Common myeloid progenitor, CD34-positive (primary cell): ENCODE data around the gene KHNYN.

Experiments used
- CTCF ChIA-PET: fragments of 350-600 bp; sonication (Branson Sonifier 250); formaldehyde crosslinking; loops from one replicate; lab custom pipeline; 2021; ENCODE audit warnings: antibody characterized with exemption; lab: Charles Lee
- POLR2A ChIA-PET: fragments of 350-600 bp; sonication (Branson Sonifier 250); formaldehyde crosslinking; loops from one replicate; lab custom pipeline; 2021; ENCODE audit warnings: antibody characterized with exemption; lab: Charles Lee
- DNase-seq, 3 donors: peaks; one replicate each; pipeline versions ENCODE4 v3.0.0 to v3.0.0-alpha.2; 2013
- H3K27ac ChIP-seq, 2 experiments: 1 replicate in 1 of 2; 2 replicates in 1 of 2; pipeline ENCODE4 v1.7.0; 2013; ENCODE audit warnings: inconsistent platforms in 2 of 2, low read length in 2 of 2, mild to moderate bottlenecking in 2 of 2, low read depth in 1 of 2, moderate library complexity in 1 of 2; ENCODE audit not compliant: severe bottlenecking in 2 of 2, insufficient read depth in 1 of 2, poor library complexity in 1 of 2
- H3K27me3 ChIP-seq, 5 experiments: replicated peaks in 2 of 5; 1 replicate in 3 of 5; 2 replicates in 2 of 5; pipeline versions ENCODE4 v1.6.1 to v1.7.0; 2013; ENCODE audit warnings: low read length in 4 of 5, mild to moderate bottlenecking in 2 of 5, moderate library complexity in 2 of 5, inconsistent platforms in 1 of 5; ENCODE audit not compliant: insufficient read depth in 5 of 5, control insufficient read depth in 4 of 5
- H3K36me3 ChIP-seq, 4 experiments: 1 replicate in 2 of 4; 2 replicates in 2 of 4; pipeline versions ENCODE4 v1.6.1 to v1.7.0; 2013; ENCODE audit warnings: low read length in 3 of 4, control low read depth in 1 of 4, mild to moderate bottlenecking in 1 of 4; ENCODE audit not compliant: control insufficient read depth in 4 of 4, insufficient read depth in 4 of 4
- H3K4me1 ChIP-seq, 4 experiments: 1 replicate in 3 of 4; 2 replicates in 1 of 4; pipeline versions ENCODE4 v1.6.1 to v1.7.1; 2013; ENCODE audit warnings: low read length in 3 of 4, mild to moderate bottlenecking in 3 of 4, control low read depth in 1 of 4, inconsistent platforms in 1 of 4, moderate library complexity in 1 of 4; ENCODE audit not compliant: control insufficient read depth in 4 of 4, insufficient read depth in 4 of 4; ENCODE audit errors: control extremely low read depth in 1 of 4
- H3K4me3 ChIP-seq, 7 experiments: 1 replicate in 4 of 7; 2 replicates in 3 of 7; pipeline versions ENCODE4 v1.5.1 to v1.7.0; 2013; ENCODE audit warnings: mild to moderate bottlenecking in 7 of 7, low read length in 6 of 7, moderate library complexity in 6 of 7, inconsistent platforms in 2 of 7, low read depth in 2 of 7, control low read depth in 1 of 7; ENCODE audit not compliant: insufficient read depth in 4 of 7, control insufficient read depth in 1 of 7; ENCODE audit errors: extremely low read depth in 1 of 7
- H3K9me3 ChIP-seq, 5 experiments: 1 replicate in 4 of 5; 2 replicates in 1 of 5; pipeline versions ENCODE4 v1.6.1 to v1.7.1; 2013; ENCODE audit warnings: low read length in 4 of 5, mild to moderate bottlenecking in 2 of 5, inconsistent platforms in 1 of 5, low read depth in 1 of 5, moderate library complexity in 1 of 5; ENCODE audit not compliant: control insufficient read depth in 4 of 5, insufficient read depth in 2 of 5; ENCODE audit errors: control extremely low read depth in 1 of 5
- WGBS: methylation state at CpG from one replicate; pipeline ENCODE4 v1.1.5; 2013; ENCODE audit not compliant: insufficient coverage; 5-methylcytosine and 5-hydroxymethylcytosine counted together

KHNYN gene

DNA sequence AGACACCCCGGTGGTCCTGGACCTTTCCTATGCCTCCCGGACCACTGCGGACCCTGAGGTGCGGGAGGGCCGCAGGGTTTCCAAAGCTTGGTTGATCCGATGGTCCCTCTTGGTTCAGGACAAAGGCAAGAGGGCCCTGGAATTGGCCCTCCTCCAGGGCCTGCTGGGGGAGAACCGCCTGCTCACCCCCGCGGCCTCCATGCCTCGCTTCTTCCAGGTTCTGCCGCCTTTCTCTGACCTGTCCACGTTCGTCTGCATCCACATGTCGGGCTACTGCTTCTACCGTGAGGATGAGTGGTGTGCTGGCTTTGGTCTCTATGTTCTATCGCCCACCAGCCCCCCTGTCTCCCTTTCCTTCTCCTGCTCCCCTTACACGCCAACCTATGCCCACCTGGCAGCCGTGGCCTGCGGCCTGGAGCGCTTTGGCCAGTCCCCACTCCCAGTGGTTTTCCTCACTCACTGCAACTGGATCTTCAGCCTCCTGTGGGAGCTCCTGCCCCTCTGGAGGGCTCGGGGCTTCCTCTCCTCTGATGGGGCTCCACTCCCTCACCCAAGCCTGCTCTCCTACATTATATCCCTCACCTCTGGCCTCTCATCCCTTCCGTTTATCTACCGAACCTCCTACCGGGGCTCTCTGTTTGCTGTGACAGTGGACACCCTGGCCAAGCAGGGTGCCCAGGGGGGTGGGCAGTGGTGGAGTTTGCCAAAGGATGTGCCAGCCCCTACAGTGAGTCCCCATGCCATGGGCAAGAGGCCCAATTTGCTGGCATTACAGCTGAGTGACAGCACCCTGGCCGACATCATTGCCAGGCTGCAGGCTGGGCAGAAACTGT, 14.1 kb upstream of the KHNYN start:
- Histone ChIP-seq H3K27ac (no peak overlapping the region), H3K4me3 (no peak overlapping the region), H3K9me3 (no peaks in the 10 kb centered on the region), H3K27me3 (peaks cover 0 to 16% (median 9%) of the 10 kb centered on the region in 5 experiments), H3K36me3 (peaks cover 0 to 49% (median 21%) of the 10 kb centered on the region in 4 experiments), H3K4me1 (peaks cover 0 to 6% (median 0%) of the 10 kb centered on the region in 4 experiments)
- DNase-seq = no peak
- ChIA-PET POLR2A (no interaction called here), CTCF (interaction anchor here (1.0 to 23.8 kb wide), 5 partner anchors 14 to 109 kb away, joined by 3 to 489 read pairs (median 3); partner anchors contain the start of genes CBLN3 and KHNYN)
- 95% methylated on average over 17 of the region's 25 CpGs for WGBS

DNA sequence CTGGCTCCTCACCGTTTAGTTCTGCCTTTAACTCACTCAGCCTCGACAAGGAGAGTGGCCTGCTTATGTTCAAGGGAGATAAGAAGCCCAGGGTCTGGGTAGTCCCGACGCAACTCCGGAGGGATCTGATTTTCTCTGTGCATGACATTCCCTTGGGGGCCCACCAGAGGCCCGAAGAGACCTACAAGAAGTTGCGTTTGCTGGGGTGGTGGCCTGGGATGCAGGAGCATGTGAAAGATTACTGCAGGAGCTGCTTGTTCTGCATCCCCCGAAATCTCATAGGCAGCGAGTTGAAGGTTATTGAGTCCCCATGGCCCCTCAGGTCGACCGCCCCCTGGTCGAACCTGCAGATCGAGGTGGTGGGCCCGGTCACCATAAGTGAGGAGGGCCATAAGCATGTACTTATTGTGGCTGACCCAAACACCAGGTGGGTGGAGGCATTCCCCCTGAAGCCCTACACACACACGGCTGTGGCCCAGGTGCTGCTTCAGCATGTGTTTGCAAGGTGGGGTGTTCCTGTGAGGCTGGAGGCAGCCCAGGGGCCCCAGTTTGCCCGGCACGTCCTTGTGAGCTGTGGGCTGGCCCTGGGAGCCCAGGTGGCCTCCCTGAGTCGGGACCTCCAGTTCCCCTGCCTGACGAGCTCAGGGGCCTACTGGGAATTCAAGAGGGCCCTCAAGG, 13.4 kb upstream of the KHNYN start:
- CTCF ChIA-PET = interaction anchor here (1.0 to 23.8 kb wide), 4 partner anchors 9 to 83 kb away, joined by 3 to 489 read pairs (median 10); partner anchors contain the start of genes CBLN3 and KHNYN
- DNase-seq = no peak
- Histone ChIP-seq H3K9me3 (no peaks in the 10 kb centered on the region), H3K36me3 (peaks cover 0 to 42% (median 17%) of the 10 kb centered on the region in 4 experiments), H3K27ac (no peak overlapping the region), H3K4me3 (no peak overlapping the region), H3K27me3 (peaks cover 0 to 18% (median 9%) of the 10 kb centered on the region in 5 experiments), H3K4me1 (peaks cover 0 to 6% (median 0%) of the 10 kb centered on the region in 4 experiments)
- POLR2A ChIA-PET = no interaction called here
- WGBS = 84% methylated on average over 19 of the region's 19 CpGs

DNA sequence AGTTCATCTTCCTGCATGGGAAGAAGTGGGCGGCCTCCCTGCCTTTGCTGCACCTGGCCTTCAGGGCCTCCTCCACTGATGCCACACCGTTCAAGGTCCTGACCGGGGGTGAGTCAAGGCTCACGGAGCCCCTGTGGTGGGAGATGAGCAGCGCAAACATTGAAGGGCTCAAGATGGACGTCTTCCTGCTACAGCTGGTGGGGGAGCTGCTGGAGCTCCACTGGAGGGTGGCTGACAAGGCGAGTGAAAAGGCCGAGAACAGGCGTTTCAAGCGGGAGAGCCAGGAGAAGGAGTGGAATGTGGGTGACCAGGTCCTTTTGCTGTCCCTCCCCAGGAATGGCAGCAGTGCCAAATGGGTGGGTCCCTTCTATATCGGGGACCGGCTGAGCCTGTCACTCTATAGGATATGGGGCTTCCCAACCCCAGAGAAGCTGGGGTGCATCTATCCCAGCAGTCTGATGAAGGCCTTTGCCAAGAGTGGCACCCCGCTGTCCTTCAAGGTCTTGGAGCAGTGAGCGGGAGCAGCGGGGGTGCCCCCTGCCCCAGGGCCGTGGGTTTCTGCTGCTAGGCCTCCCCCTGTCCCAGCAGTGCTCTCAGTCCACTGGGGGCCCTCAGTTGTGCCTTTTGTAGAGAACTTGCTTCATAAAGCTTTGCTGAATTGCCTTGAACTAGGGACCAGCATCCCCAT, 12.7 kb upstream of the KHNYN start:
- WGBS = 91% methylated on average over 16 of the region's 16 CpGs
- H3K4me1 ChIP-seq = peaks cover 3 to 10% (median 4%) of the 10 kb centered on the region in 4 experiments
- CTCF ChIA-PET = interaction anchor here (0.6 to 23.8 kb wide), 6 partner anchors 10 to 84 kb away, joined by 3 to 489 read pairs (median 4); partner anchors contain the start of genes CBLN3 and KHNYN
- H3K9me3 ChIP-seq = no peaks in the 10 kb centered on the region
- H3K4me3 ChIP-seq = no peak overlapping the region
- H3K36me3 ChIP-seq = peaks cover 0 to 38% (median 17%) of the 10 kb centered on the region in 4 experiments
- H3K27ac ChIP-seq = no peak overlapping the region
- peaks cover 0 to 18% (median 9%) of the 10 kb centered on the region in 5 experiments for H3K27me3 ChIP-seq
- DNase-seq = no peak
- POLR2A ChIA-PET = no interaction called here

DNA sequence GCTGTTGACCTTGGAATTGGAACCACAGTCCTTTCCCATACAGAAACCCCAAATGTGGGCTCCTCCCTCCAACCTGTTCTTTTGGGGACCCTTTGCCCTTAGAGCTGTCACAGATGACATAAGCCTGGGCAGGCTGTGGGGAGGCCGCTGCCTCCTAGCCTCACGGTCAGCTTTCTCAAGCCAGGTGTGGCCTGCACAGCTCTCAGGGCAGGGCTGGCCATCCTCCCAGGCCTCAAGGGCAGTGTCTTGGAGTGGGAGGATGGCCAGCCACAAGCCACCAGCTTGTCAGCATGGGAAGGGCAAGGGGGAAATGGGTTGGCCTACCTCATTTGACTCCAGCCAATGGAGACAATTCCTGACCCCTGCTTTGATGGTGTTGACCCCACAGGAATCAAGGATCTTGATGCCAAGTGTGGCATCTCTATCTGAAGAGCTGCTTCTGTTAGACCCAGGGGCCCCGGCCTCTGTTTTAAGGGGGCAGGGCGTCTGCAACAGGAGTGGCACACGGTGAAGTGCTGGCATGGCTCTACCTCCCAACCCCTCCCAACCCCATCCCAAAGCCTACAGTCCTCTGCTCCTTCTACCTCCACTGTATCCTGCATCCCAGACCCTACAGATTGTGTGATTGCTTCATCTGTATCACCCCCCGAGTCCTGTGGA, 11.8 kb upstream of the KHNYN start:
- Histone ChIP-seq H3K27me3 (peaks cover 0 to 18% (median 9%) of the 10 kb centered on the region in 5 experiments), H3K4me3 (no peak overlapping the region), H3K9me3 (no peaks in the 10 kb centered on the region), H3K4me1 (peaks cover 12 to 19% (median 13%) of the 10 kb centered on the region in 4 experiments), H3K36me3 (peaks cover 0 to 32% (median 13%) of the 10 kb centered on the region in 4 experiments), H3K27ac (no peak overlapping the region)
- POLR2A ChIA-PET = no interaction called here
- WGBS = 95% methylated on average over 6 of the region's 6 CpGs
- DNase-seq = no peak
- CTCF ChIA-PET = interaction anchor here (1.5 to 23.8 kb wide), 7 partner anchors 8 to 56 kb away, joined by 3 to 489 read pairs (median 6); partner anchors contain the start of genes CBLN3 and KHNYN

DNA sequence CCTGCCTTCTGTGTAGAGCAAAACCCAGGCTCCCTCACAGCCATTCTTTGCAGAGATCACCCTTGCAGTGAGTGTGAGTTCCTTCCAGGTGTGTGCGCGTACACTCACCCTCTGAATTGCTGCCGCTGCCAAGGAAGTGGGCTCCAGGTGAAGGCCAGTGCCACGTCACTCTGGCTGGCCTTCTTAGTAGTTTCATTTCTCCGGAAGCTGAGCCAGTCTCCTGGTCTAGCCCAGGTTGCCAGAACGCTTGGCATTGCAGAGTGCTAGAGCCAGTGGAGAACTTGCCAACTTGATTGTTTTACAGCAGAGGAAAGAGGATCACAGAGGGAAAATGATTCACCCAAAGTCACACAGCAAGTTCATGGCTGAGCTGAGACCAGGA, 11.3 kb upstream of the KHNYN start:
- Histone ChIP-seq H3K9me3 (no peaks in the 10 kb centered on the region), H3K27me3 (peaks cover 0 to 18% (median 9%) of the 10 kb centered on the region in 5 experiments), H3K27ac (no peak overlapping the region), H3K4me1 (peaks cover 17 to 24% (median 18%) of the 10 kb centered on the region in 4 experiments), H3K36me3 (peaks cover 0 to 28% (median 12%) of the 10 kb centered on the region in 4 experiments), H3K4me3 (no peak overlapping the region)
- WGBS = 81% methylated on average over 6 of the region's 6 CpGs
- POLR2A ChIA-PET = no interaction called here
- no peak for DNase-seq
- CTCF ChIA-PET = interaction anchor here (0.5 to 23.8 kb wide), 10 partner anchors 8 to 85 kb away, joined by 3 to 489 read pairs (median 7); partner anchors contain the start of genes CBLN3 and KHNYN

DNA sequence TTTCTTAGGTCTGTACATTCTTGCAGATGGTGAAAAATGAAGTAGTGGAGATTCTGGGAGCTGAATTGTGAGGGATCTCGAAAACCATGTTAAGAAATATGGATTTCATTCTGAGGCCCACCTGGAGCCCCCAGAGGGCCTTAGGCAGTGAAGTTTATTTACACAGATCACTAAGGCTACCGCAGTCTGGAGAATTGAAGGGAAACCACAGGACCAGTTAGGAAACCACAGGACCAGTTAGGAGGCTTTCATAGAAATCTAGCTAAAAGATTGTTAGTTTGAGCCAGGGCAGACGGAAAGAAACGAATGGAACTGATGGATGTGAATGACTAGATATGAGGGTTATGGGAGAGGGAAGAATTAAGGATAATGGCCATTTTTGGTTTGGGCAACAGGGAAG, 7.5 kb upstream of the KHNYN start:
- Histone ChIP-seq H3K36me3 (no peaks in the 10 kb centered on the region), H3K27ac (no peak overlapping the region), H3K9me3 (no peaks in the 10 kb centered on the region), H3K4me3 (peak overlapping the region in 4 of 7 experiments; percentile 6 to 42 (median 38)), H3K4me1 (peaks cover 22 to 46% (median 35%) of the 10 kb centered on the region in 4 experiments), H3K27me3 (peaks cover 0 to 18% (median 9%) of the 10 kb centered on the region in 5 experiments)
- CTCF ChIA-PET = interaction anchor here (0.9 to 23.8 kb wide), 9 partner anchors 7 to 124 kb away, joined by 3 to 489 read pairs (median 12); partner anchors contain the start of genes ADCY4, CBLN3, KHNYN and RIPK3
- DNase-seq = peak; percentile 81 to 90 (median 90)
- POLR2A ChIA-PET = interaction anchor here (1.3 kb wide), 2 partner anchors 9 to 15 kb away, joined by 3 to 8 read pairs; no protein-coding TSS in a partner anchor
- WGBS = 0% methylated on average over 4 of the region's 4 CpGs
